ENCODE measurements around the gene PSG7.

DNA sequence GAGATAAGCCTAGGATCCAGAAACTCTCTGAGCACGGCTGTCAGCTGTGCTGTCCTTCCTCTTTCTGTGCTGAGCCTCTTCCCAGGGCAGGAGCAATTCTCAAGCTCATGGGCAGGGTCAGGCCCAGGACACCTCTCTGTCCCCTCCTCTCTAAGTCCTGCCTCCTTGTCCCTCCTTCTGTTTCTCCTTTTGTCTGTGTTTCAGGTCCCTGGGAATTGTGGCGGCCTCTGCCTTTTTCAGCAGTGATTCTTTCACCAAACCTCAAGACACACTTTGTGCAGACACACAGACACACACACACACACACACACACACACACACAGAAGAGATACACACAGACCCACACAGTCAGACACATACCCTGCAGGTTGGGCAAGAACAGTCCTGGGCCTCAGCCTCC is 57.4 kb downstream of the PSG7 start, which contains the start of gene PSG1:
- TF ChIP-seq, protein P1, sequence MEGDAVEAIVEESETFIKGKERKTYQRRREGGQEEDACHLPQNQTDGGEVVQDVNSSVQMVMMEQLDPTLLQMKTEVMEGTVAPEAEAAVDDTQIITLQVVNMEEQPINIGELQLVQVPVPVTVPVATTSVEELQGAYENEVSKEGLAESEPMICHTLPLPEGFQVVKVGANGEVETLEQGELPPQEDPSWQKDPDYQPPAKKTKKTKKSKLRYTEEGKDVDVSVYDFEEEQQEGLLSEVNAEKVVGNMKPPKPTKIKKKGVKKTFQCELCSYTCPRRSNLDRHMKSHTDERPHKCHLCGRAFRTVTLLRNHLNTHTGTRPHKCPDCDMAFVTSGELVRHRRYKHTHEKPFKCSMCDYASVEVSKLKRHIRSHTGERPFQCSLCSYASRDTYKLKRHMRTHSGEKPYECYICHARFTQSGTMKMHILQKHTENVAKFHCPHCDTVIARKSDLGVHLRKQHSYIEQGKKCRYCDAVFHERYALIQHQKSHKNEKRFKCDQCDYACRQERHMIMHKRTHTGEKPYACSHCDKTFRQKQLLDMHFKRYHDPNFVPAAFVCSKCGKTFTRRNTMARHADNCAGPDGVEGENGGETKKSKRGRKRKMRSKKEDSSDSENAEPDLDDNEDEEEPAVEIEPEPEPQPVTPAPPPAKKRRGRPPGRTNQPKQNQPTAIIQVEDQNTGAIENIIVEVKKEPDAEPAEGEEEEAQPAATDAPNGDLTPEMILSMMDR (IDR thresholded peaks at IDR 0.05) = no peak
- no peak for TF ChIP-seq EP300 (IDR thresholded peaks at IDR 0.05)

Data from stomach (tissue), 4 donors.